GM19193 (cell line): Measurements from ENCODE around the gene ACP6.

Experiments used
- POLR2A ChIP-seq: IDR thresholded peaks from 4 replicates; pipeline ENCODE4 v1.6.1; 2011; ENCODE audit not compliant: insufficient read depth, insufficient read length; ENCODE audit errors: extremely low read depth

Gene ACP6

GRCh38 chr1:147670319-147671001 is at the start of gene ACP6:
ACP6 (minus strand) TSS chr1:147670524; CDS start chr1:147670048, 476 bp downstream.
- TF ChIP-seq POLR2A, result peak; percentile 35

DNA sequence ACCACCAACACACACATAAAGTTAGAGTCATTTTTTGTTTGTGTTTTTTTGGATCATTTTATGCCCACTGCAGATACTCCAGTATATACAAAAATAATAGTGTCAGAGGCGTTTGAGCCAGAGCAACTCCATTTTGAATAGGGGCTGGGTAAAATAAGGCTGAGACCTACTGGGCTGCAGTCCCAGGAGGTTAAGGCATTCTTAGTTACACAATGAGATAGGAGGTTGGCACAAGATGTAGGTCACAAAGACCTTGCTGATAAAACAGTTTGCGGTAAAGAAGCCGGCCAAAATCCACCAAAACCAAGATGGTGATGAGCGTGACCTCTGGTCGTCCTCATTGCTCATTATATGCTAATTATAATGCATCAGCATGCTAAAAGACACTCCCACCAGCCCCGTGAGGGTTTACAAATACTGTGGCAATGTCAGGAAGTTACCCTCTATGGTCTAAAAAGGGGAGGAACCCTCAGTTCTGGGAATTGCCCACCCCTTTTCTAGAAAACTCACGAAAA is 49.4 kb upstream of the ACP6 start:
- no peak for TF ChIP-seq POLR2A

GRCh38 chr1:147719029-147719698 is 48.8 kb upstream of the ACP6 start:
- TF ChIP-seq POLR2A, result no peak

- no peak for TF ChIP-seq POLR2A
Measured at GRCh38 chr1:147717706-147718097, 47.4 kb upstream of the ACP6 start.

GRCh38 chr1:147717051-147717705 is 46.9 kb upstream of the ACP6 start:
- no peak for TF ChIP-seq POLR2A

GRCh38 chr1:147712605-147713004 is 42.3 kb upstream of the ACP6 start:
- no peak for TF ChIP-seq POLR2A

- no peak for TF ChIP-seq POLR2A
Measured at GRCh38 chr1:147700042-147701006, 30.0 kb upstream of the ACP6 start.

GRCh38 chr1:147699686-147700041 is 29.3 kb upstream of the ACP6 start:
- TF ChIP-seq POLR2A, result no peak

- TF ChIP-seq POLR2A, result no peak
Measured at GRCh38 chr1:147683163-147683763, 12.9 kb upstream of the ACP6 start.

- TF ChIP-seq POLR2A, result no peak
Measured at GRCh38 chr1:147676311-147677085, 6.2 kb upstream of the ACP6 start.

GRCh38 chr1:147673816-147674215 is 3.5 kb upstream of the ACP6 start:
- TF ChIP-seq POLR2A, result no peak

- TF ChIP-seq POLR2A, result no peak
Measured at GRCh38 chr1:147673406-147673805, 3.1 kb upstream of the ACP6 start.

DNA sequence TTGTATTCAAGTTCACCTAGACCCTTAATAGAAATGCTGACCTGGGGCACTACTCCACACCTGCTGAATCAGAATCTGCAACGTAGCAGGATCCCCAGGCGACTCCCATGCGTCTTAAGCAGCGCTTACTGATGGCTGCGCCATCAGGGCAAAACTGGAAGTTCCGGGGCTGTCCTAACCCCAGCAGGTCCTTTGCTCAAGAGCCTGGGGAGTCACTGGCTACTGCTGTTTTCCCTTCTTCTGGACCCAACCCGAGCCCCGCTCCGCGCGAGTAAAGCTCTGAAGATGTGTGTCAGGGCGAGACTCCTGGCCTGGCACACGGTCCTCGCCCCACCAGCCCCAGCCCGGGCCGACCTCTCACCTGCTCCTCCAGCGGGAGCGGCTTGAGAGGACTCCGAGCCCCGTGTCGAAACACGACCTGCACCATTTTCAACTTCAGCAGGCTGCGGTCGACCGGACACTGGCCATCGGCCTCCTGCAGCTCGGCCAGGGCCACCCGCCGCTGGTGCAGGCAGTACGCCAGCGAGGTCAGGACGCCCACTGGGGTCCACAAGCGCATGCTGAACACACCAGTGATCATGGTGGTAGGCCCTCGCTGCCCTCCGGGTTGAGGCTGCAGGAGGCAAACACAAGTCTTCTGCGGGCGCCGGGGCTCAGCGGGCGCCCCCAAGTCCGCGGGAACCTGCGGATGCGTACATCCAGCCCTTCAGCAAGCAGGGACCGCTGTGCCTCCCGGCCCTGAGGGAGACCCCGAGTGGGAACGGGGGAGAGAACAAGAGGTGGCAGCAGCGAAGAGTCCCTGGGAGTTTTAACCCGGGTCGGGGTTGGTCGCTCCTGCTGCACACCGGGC is 630 bp downstream of the ACP6 start:
- TF ChIP-seq POLR2A, result no peak

DNA sequence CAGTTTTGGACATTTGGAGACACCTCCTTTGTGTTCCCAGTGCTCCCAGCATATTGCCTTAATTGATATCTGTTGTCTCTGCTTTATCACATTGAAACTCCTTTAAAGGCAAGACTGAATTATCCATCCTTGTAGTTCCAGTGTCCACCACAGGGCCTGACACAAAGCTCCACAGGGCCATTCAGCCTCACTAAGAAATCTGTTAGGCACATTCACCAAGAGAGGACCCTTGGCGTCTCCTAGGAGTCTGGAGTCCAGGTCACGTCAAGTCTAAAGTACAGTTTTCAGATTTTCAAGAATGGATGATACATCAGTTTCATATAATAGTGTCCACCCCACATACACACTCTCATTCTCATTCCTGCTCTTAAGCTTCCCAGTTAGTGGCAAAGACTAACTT is 4.8 kb downstream of the ACP6 start:
- TF ChIP-seq POLR2A, result no peak
